ENCODE results near the gene ANKS3.

The ANKS3 gene

GRCh38 chr16:4713663-4714501 is 20.2 kb downstream of the ANKS3 start:
- FAIRE-seq (no peak), DNase-seq (ENCODE audit: insufficient read length) (no peak)
- TF ChIP-seq POLR2A (IDR thresholded peaks at IDR 0.05; ENCODE audit: low read depth, low read length) (no peak), POLR2AphosphoS5 (IDR thresholded peaks at IDR 0.05; ENCODE audit: low read depth, low read length) (no peak), TAF1 (IDR thresholded peaks at IDR 0.05; ENCODE audit: borderline replicate concordance, low read depth, low read length) (no peak)

- DNase-seq (ENCODE audit: insufficient read length) (no peak), FAIRE-seq (no peak)
- no peak for TF ChIP-seq POLR2AphosphoS5 (IDR thresholded peaks at IDR 0.05; ENCODE audit: low read depth, low read length)
- TF ChIP-seq TAF1 (IDR thresholded peaks at IDR 0.05; ENCODE audit: borderline replicate concordance, low read depth, low read length): no peak
- TF ChIP-seq POLR2A (IDR thresholded peaks at IDR 0.05; ENCODE audit: low read depth, low read length): no peak
Observed at GRCh38 chr16:4709481-4709880, 24.6 kb downstream of the ANKS3 start.

GRCh38 chr16:4706871-4707270 is 27.2 kb downstream of the ANKS3 start:
- TF ChIP-seq POLR2AphosphoS5 (IDR thresholded peaks at IDR 0.05; ENCODE audit: low read depth, low read length) (no peak), TAF1 (IDR thresholded peaks at IDR 0.05; ENCODE audit: borderline replicate concordance, low read depth, low read length) (no peak), POLR2A (IDR thresholded peaks at IDR 0.05; ENCODE audit: low read depth, low read length) (no peak)
- DNase-seq (ENCODE audit: insufficient read length): no peak
- no peak for FAIRE-seq

GRCh38 chr16:4704913-4705312 is 29.2 kb downstream of the ANKS3 start:
- DNase-seq (ENCODE audit: insufficient read length) (no peak), FAIRE-seq (no peak)
- TF ChIP-seq POLR2AphosphoS5 (IDR thresholded peaks at IDR 0.05; ENCODE audit: low read depth, low read length): no peak
- TF ChIP-seq TAF1 (IDR thresholded peaks at IDR 0.05; ENCODE audit: borderline replicate concordance, low read depth, low read length): no peak
- no peak for TF ChIP-seq POLR2A (IDR thresholded peaks at IDR 0.05; ENCODE audit: low read depth, low read length)

GRCh38 chr16:4704491-4704890 is 29.6 kb downstream of the ANKS3 start:
- DNase-seq (ENCODE audit: insufficient read length) (no peak), FAIRE-seq (no peak)
- TF ChIP-seq TAF1 (IDR thresholded peaks at IDR 0.05; ENCODE audit: borderline replicate concordance, low read depth, low read length): no peak
- no peak for TF ChIP-seq POLR2AphosphoS5 (IDR thresholded peaks at IDR 0.05; ENCODE audit: low read depth, low read length)
- no peak for TF ChIP-seq POLR2A (IDR thresholded peaks at IDR 0.05; ENCODE audit: low read depth, low read length)

GRCh38 chr16:4703906-4704305 is 30.2 kb downstream of the ANKS3 start:
- no peak for FAIRE-seq
- TF ChIP-seq POLR2A (IDR thresholded peaks at IDR 0.05; ENCODE audit: low read depth, low read length): no peak
- TF ChIP-seq POLR2AphosphoS5 (IDR thresholded peaks at IDR 0.05; ENCODE audit: low read depth, low read length): no peak
- no peak for TF ChIP-seq TAF1 (IDR thresholded peaks at IDR 0.05; ENCODE audit: borderline replicate concordance, low read depth, low read length)

GRCh38 chr16:4702466-4702808 is 31.6 kb downstream of the ANKS3 start:
- no peak for DNase-seq (ENCODE audit: insufficient read length)
- TF ChIP-seq POLR2AphosphoS5 (IDR thresholded peaks at IDR 0.05; ENCODE audit: low read depth, low read length) (no peak), POLR2A (IDR thresholded peaks at IDR 0.05; ENCODE audit: low read depth, low read length) (no peak), TAF1 (IDR thresholded peaks at IDR 0.05; ENCODE audit: borderline replicate concordance, low read depth, low read length) (no peak)
- no peak for FAIRE-seq

More at GRCh38 chr16:4703906-4704305, 30.2 kb downstream of the ANKS3 start:
- DNase-seq (ENCODE audit: insufficient read length): no peak

- DNase-seq (ENCODE audit: insufficient read length) (peak; percentile 13), FAIRE-seq (no peak)
- TF ChIP-seq TAF1 (IDR thresholded peaks at IDR 0.05; ENCODE audit: borderline replicate concordance, low read depth, low read length) (no peak), POLR2A (IDR thresholded peaks at IDR 0.05; ENCODE audit: low read depth, low read length) (no peak), POLR2AphosphoS5 (IDR thresholded peaks at IDR 0.05; ENCODE audit: low read depth, low read length) (no peak)
Observed at GRCh38 chr16:4701791-4702465, 32.1 kb downstream of the ANKS3 start.

- TF ChIP-seq POLR2AphosphoS5 (IDR thresholded peaks at IDR 0.05; ENCODE audit: low read depth, low read length) (no peak), POLR2A (IDR thresholded peaks at IDR 0.05; ENCODE audit: low read depth, low read length) (no peak), TAF1 (IDR thresholded peaks at IDR 0.05; ENCODE audit: borderline replicate concordance, low read depth, low read length) (no peak)
- DNase-seq (ENCODE audit: insufficient read length) (no peak), FAIRE-seq (no peak)
Observed at GRCh38 chr16:4700997-4701743, 32.9 kb downstream of the ANKS3 start.

- no peak for TF ChIP-seq POLR2A (IDR thresholded peaks at IDR 0.05; ENCODE audit: low read depth, low read length)
- TF ChIP-seq POLR2AphosphoS5 (IDR thresholded peaks at IDR 0.05; ENCODE audit: low read depth, low read length): 0 out of 2 replicates have a peak, but pooled peaks have one; percentile 23
- FAIRE-seq (no peak), DNase-seq (ENCODE audit: insufficient read length) (no peak)
Observed at GRCh38 chr16:4700380-4700996, 33.6 kb downstream of the ANKS3 start.

GRCh38 chr16:4699046-4699556 is 35.0 kb downstream of the ANKS3 start:
- FAIRE-seq (no peak), DNase-seq (ENCODE audit: insufficient read length) (no peak)
- TF ChIP-seq POLR2A (IDR thresholded peaks at IDR 0.05; ENCODE audit: low read depth, low read length) (no peak), POLR2AphosphoS5 (IDR thresholded peaks at IDR 0.05; ENCODE audit: low read depth, low read length) (no peak; the same call in 1 of the 2 replicates), TAF1 (IDR thresholded peaks at IDR 0.05; ENCODE audit: borderline replicate concordance, low read depth, low read length) (no peak)

All from GM12892 (cell line).